SK-N-SH (cell line): ENCODE measurements around the gene CLEC11A.
"Not testable (repeated sequence)": the region's sequence is repeated elsewhere in the genome, so short reads cannot be mapped to it uniquely, and the experiment has no call there.

Experiments
- CTCF ChIP-seq: fragments of 200-600 bp; sonication (generic); IDR thresholded peaks from 2 replicates; pipeline ENCODE4 v1.6.1; 2017; ENCODE audit warnings: antibody characterized with exemption, mild to moderate bottlenecking, moderate library complexity
- FOXM1 ChIP-seq: IDR thresholded peaks from 2 replicates; pipeline ENCODE4 v1.4.0; 2012; ENCODE audit warnings: low read depth, mild to moderate bottlenecking
- GABPA ChIP-seq: IDR thresholded peaks from 2 replicates; pipeline ENCODE4 v1.4.0; 2012; ENCODE audit warnings: low read depth, mild to moderate bottlenecking
- JUND ChIP-seq: IDR thresholded peaks from 2 replicates; pipeline ENCODE4 v1.4.0; 2012
- RAD21 ChIP-seq: IDR thresholded peaks from 2 replicates; pipeline ENCODE4 v1.6.1; 2012; ENCODE audit warnings: mild to moderate bottlenecking, low read length
- REST ChIP-seq: IDR thresholded peaks from 2 replicates; pipeline ENCODE4 v1.6.1; 2012; ENCODE audit warnings: mild to moderate bottlenecking, low read depth, low read length, moderate library complexity
- RFX5 ChIP-seq: IDR thresholded peaks from 2 replicates; pipeline ENCODE4 v1.6.1; 2012; ENCODE audit warnings: mild to moderate bottlenecking, improper control_type of control experiment, low read length
- SIN3A ChIP-seq: IDR thresholded peaks from 2 replicates; pipeline ENCODE4 v1.6.1; 2012; ENCODE audit warnings: low read depth, mild to moderate bottlenecking, low read length, moderate library complexity, borderline replicate concordance
- TAF1 ChIP-seq: IDR thresholded peaks from 2 replicates; pipeline ENCODE4 v1.6.1; 2012; ENCODE audit warnings: low read depth, mild to moderate bottlenecking, low read length, moderate library complexity, borderline replicate concordance
- USF1 ChIP-seq: IDR thresholded peaks from 2 replicates; pipeline ENCODE4 v1.4.0; 2012; ENCODE audit warnings: low read depth, borderline replicate concordance

- TF ChIP-seq CTCF, USF1, FOXM1, RFX5, REST, RAD21, GABPA, TAF1, SIN3A, JUND: not testable (repeated sequence)
Measured at GRCh38 chr19:50766746-50767145, 43.6 kb downstream of the CLEC11A start.
